ENCODE measurements around the gene TUBB4A.

TUBB4A gene

GRCh38 chr19:6470173-6470572 is 31.9 kb downstream of the TUBB4A start:
- no peak for DNase-seq (ENCODE audit: low read depth in 4 of 4, low spot score in 1 of 4)

GRCh38 chr19:6467384-6467783 is 34.7 kb downstream of the TUBB4A start:
- no peak for DNase-seq (ENCODE audit: low read depth in 4 of 4, low spot score in 1 of 4)

- DNase-seq (ENCODE audit: low read depth in 4 of 4, low spot score in 1 of 4), result no peak
Measured at GRCh38 chr19:6466526-6467248, 35.4 kb downstream of the TUBB4A start.

GRCh38 chr19:6465663-6466062 is 36.4 kb downstream of the TUBB4A start:
- no peak for DNase-seq (ENCODE audit: low read depth in 4 of 4, low spot score in 1 of 4)

GRCh38 chr19:6465006-6465405 is 37.1 kb downstream of the TUBB4A start:
- DNase-seq (ENCODE audit: low read depth in 4 of 4, low spot score in 1 of 4), result no peak

GRCh38 chr19:6464070-6464873 is 37.8 kb downstream of the TUBB4A start, which contains the start of gene CRB3:
TSS of gene CRB3 (plus strand) at chr19:6464271. CDS start at chr19:6464702, 431 bp downstream.
- no peak for DNase-seq (ENCODE audit: low read depth in 4 of 4, low spot score in 1 of 4)

GRCh38 chr19:6460099-6460884 is 41.8 kb downstream of the TUBB4A start:
- peak; percentile 93 to 97 (median 95) for DNase-seq (ENCODE audit: low read depth in 4 of 4, low spot score in 1 of 4)

GRCh38 chr19:6459262-6460098 is 42.6 kb downstream of the TUBB4A start, which contains the start of gene SLC25A23:
TSS of gene SLC25A23 (minus strand) at chr19:6459792. CDS start at chr19:6459628, 164 bp downstream.
- DNase-seq (ENCODE audit: low read depth in 4 of 4, low spot score in 1 of 4), result peak in 3 of 4 experiments; percentile 44 to 57 (median 49)

- no peak for DNase-seq (ENCODE audit: low read depth in 4 of 4, low spot score in 1 of 4)
Measured at GRCh38 chr19:6458695-6459261, 43.3 kb downstream of the TUBB4A start.

GRCh38 chr19:6457958-6458694 is 44.0 kb downstream of the TUBB4A start:
- no peak for DNase-seq (ENCODE audit: low read depth in 4 of 4, low spot score in 1 of 4)

- no peak for DNase-seq (ENCODE audit: low read depth in 4 of 4, low spot score in 1 of 4)
Measured at GRCh38 chr19:6455924-6456323, 46.2 kb downstream of the TUBB4A start.

GRCh38 chr19:6453951-6454565 is 48.1 kb downstream of the TUBB4A start:
- no peak for DNase-seq (ENCODE audit: low read depth in 4 of 4, low spot score in 1 of 4)

- no peak for DNase-seq (ENCODE audit: low read depth in 4 of 4, low spot score in 1 of 4)
Measured at GRCh38 chr19:6452899-6453298, 49.2 kb downstream of the TUBB4A start.

- no peak for DNase-seq (ENCODE audit: low read depth in 4 of 4, low spot score in 1 of 4)
Measured at GRCh38 chr19:6452223-6452614, 49.9 kb downstream of the TUBB4A start.

GRCh38 chr19:6451583-6452222 is 50.4 kb downstream of the TUBB4A start:
- no peak for DNase-seq (ENCODE audit: low read depth in 4 of 4, low spot score in 1 of 4)

GRCh38 chr19:6450166-6450565 is 51.9 kb downstream of the TUBB4A start:
- no peak for DNase-seq (ENCODE audit: low read depth in 4 of 4, low spot score in 1 of 4)

GRCh38 chr19:6448045-6448444 is 54.1 kb downstream of the TUBB4A start:
- no peak for DNase-seq (ENCODE audit: low read depth in 4 of 4, low spot score in 1 of 4)

GRCh38 chr19:6446452-6446851 is 55.7 kb downstream of the TUBB4A start:
- DNase-seq (ENCODE audit: low read depth in 4 of 4, low spot score in 1 of 4), result no peak
